CD8-positive, alpha-beta memory T cell (primary cell): Measurements from ENCODE around the gene GPR45. TPM values are rescaled to one million over a fixed set of nuclear protein-coding genes. Genes with fewer than 3 reads are reported as not detected.

Experiments used
- CTCF ChIA-PET: fragments of 350-600 bp; sonication (Branson Sonifier 250); formaldehyde crosslinking; loops from one replicate; lab custom pipeline; 2021; ENCODE audit warnings: antibody characterized with exemption; lab: Charles Lee
- POLR2A ChIA-PET: fragments of 350-600 bp; sonication (Branson Sonifier 250); formaldehyde crosslinking; loops from one replicate; lab custom pipeline; 2021; ENCODE audit warnings: antibody characterized with exemption; lab: Charles Lee
- DNase-seq, 5 donors: peaks; one replicate each; pipeline versions ENCODE4 v3.0.0 to v3.0.0-alpha.2; 2020 to 2022; ENCODE audit warnings: mixed read lengths in 1 of 5
- H3K27ac ChIP-seq: one replicate; pipeline ENCODE4 v1.7.0; 2013; ENCODE audit warnings: low read depth, mild to moderate bottlenecking, low read length, moderate library complexity
- H3K27me3 ChIP-seq: 2 replicates; pipeline ENCODE4 v1.7.0; 2013; ENCODE audit warnings: low read length, mild to moderate bottlenecking; ENCODE audit not compliant: insufficient read depth, poor library complexity, severe bottlenecking
- H3K36me3 ChIP-seq: 2 replicates; pipeline ENCODE4 v1.7.0; 2013; ENCODE audit warnings: mild to moderate bottlenecking, low read length, moderate library complexity; ENCODE audit not compliant: insufficient read depth
- H3K4me1 ChIP-seq: 2 replicates; pipeline ENCODE4 v1.7.0; 2013; ENCODE audit warnings: mild to moderate bottlenecking, low read length, moderate library complexity; ENCODE audit not compliant: insufficient read depth
- H3K4me3 ChIP-seq: 2 replicates; pipeline ENCODE4 v1.7.0; 2013; ENCODE audit warnings: mild to moderate bottlenecking, low read length
- H3K9me3 ChIP-seq: 2 replicates; pipeline ENCODE4 v1.7.0; 2013; ENCODE audit warnings: mild to moderate bottlenecking, low read length
- H3K27ac Mint-ChIP-seq, 8 donors: one replicate each; pipeline ENCODE4 v1.8.0; 2020 to 2021; ENCODE audit warnings: mixed read lengths in 8 of 8, mild to moderate bottlenecking in 6 of 8, inconsistent platforms in 3 of 8, moderate library complexity in 3 of 8
- H3K27me3 Mint-ChIP-seq, 2 donors: one replicate each; pipeline ENCODE4 v1.8.0; 2020 to 2021; ENCODE audit warnings: mixed read lengths in 2 of 2, mild to moderate bottlenecking in 1 of 2, moderate library complexity in 1 of 2
- H3K36me3 Mint-ChIP-seq, 3 donors: one replicate each; pipeline ENCODE4 v1.8.0; 2020 to 2021; ENCODE audit warnings: mixed read lengths in 3 of 3, inconsistent platforms in 1 of 3, mild to moderate bottlenecking in 1 of 3
- H3K4me1 Mint-ChIP-seq, 3 donors: one replicate each; pipeline ENCODE4 v1.8.0; 2020 to 2021; ENCODE audit warnings: mixed read lengths in 3 of 3, inconsistent platforms in 1 of 3, mild to moderate bottlenecking in 1 of 3
- H3K4me3 Mint-ChIP-seq, 7 donors: one replicate each; pipeline ENCODE4 v1.8.0; 2020 to 2021; ENCODE audit warnings: mixed read lengths in 7 of 7, mild to moderate bottlenecking in 6 of 7, moderate library complexity in 4 of 7, inconsistent platforms in 2 of 7
- H3K9me3 Mint-ChIP-seq, 5 donors: one replicate each; pipeline ENCODE4 v1.8.0; 2020 to 2022; ENCODE audit warnings: mixed read lengths in 5 of 5, mild to moderate bottlenecking in 3 of 5, moderate library complexity in 2 of 5, inconsistent platforms in 1 of 5
- polyA plus RNA-seq: library from polyadenylated mRNA; unstranded; fragments of 300-500 nt; fragmentation: Illumina TruSeq; gene quantifications from one replicate; pipeline ENCODE4 v1.2.3, GENCODE V29; 2021
- total RNA-seq, 2 experiments: library from RNA; stranded (reverse); gene quantifications; one replicate each; pipeline ENCODE4 v1.2.3, GENCODE V29; 2021

GPR45 gene
- total and polyA plus RNA-seq, 3 experiments from 2014 or later = not detected

GRCh38 chr2:105291981-105292380 lies 50.4 kb downstream of the GPR45 start:
- peaks cover 28% of the 10 kb centered on the region for H3K36me3 ChIP-seq
- no peak overlapping the region for H3K4me3 ChIP-seq
- CTCF ChIA-PET = no interaction called here

More at GRCh38 chr2:105291981-105292380, 50.4 kb downstream of the GPR45 start:
- H3K27ac Mint-ChIP-seq = peak overlapping the region in 1 of 8 donors; percentile 90
- no peak overlapping the region for H3K4me3 Mint-ChIP-seq
- no peaks in the 10 kb centered on the region for H3K27me3 Mint-ChIP-seq
- H3K4me1 Mint-ChIP-seq = peaks cover 0 to 5% (median 4%) of the 10 kb centered on the region in 3 donors
- Histone ChIP-seq H3K4me1 (no peaks in the 10 kb centered on the region), H3K9me3 (no peaks in the 10 kb centered on the region), H3K27me3 (no peaks in the 10 kb centered on the region), H3K27ac (no peak overlapping the region)
- H3K9me3 Mint-ChIP-seq = no peaks in the 10 kb centered on the region
- peaks cover 5 to 83% (median 26%) of the 10 kb centered on the region in 3 donors for H3K36me3 Mint-ChIP-seq
- no peak for DNase-seq
- POLR2A ChIA-PET = no interaction called here

Other genes starting within 250 kb of the GPR45 start
- gene MRPS9, start 203.7 kb upstream of the GPR45 start, total RNA-seq = 10 to 100 TPM; 49.5 to 51.8 TPM
- gene MRPS9, start 203.7 kb upstream of the GPR45 start, polyA plus RNA-seq = 32.2 TPM
- 10 to 100 TPM; 30.8 to 32.1 TPM for gene TGFBRAP1, start 88.0 kb downstream of the GPR45 start, total RNA-seq
- 30.8 TPM for gene TGFBRAP1, start 88.0 kb downstream of the GPR45 start, polyA plus RNA-seq
- gene C2orf49, start 95.8 kb downstream of the GPR45 start, total RNA-seq = 10 to 100 TPM; 19.4 to 20.0 TPM
- gene C2orf49, start 95.8 kb downstream of the GPR45 start, polyA plus RNA-seq = 8.4 TPM
- gene FHL2, start 157.3 kb downstream of the GPR45 start, total RNA-seq = 1 to 10 TPM; 3.3 to 3.5 TPM
- 0.69 TPM for gene FHL2, start 157.3 kb downstream of the GPR45 start, polyA plus RNA-seq